Measurements from ENCODE around the gene TCF4. TPM values are rescaled to one million over a fixed set of nuclear protein-coding genes. Genes with fewer than 3 reads are reported as not detected.

Gene TCF4
- total and polyA plus RNA-seq, 2 experiments from 2014 or later, result 77.7 to 89.2 TPM

DNA sequence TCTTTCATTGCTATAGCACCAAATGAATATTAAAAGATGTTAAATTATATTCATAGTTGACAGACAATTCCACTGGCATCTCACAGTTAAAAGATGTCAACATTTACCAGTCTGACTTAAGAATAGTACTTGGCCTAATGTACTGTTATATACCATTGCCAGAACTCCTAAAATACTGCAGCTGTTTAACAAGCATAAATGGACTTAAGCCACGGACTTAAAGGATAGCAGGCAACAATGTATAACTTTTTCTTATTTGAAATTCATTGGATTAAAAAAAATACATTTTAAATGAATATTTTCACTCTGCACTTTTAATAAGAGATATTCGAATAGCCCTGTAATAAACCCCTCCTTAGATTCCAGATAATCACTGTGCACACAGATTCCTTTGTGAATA lies 3.8 kb downstream of the TCF4 start:
- Histone ChIP-seq H3F3A (replicated peaks; ENCODE audit: low read depth) (no peaks in the 10 kb centered on the region), H3K4me1 (ENCODE audit: insufficient read depth) (peaks cover 41% of the 10 kb centered on the region), H3K27me3 (ENCODE audit: insufficient read depth) (no peaks in the 10 kb centered on the region), H3K27ac (ENCODE audit: low read depth) (no peak overlapping the region), H3K4me2 (peak overlapping the region; percentile 28; the same call in 1 of the 2 replicates), H3K4me3 (no peak overlapping the region), H3K79me2 (replicated peaks; ENCODE audit: insufficient read depth) (peaks cover 76% of the 10 kb centered on the region), H3K36me3 (ENCODE audit: insufficient read depth) (no peaks in the 10 kb centered on the region), H4K20me1 (replicated peaks; ENCODE audit: insufficient read depth) (no peaks in the 10 kb centered on the region), H2AFZ (no peak overlapping the region), H3K9me2 (ENCODE audit: insufficient read depth) (no peaks in the 10 kb centered on the region)
- Mint-ChIP-seq H3K9me3 (no peaks in the 10 kb centered on the region; the same call in 2 of the 3 replicates), H3K4me3 (peak overlapping the region; percentile 64), H3K4me1 (peaks cover 66% of the 10 kb centered on the region), H3K27me3 (ENCODE audit: insufficient read depth, low read depth, poor library complexity) (peaks cover 2% of the 10 kb centered on the region), H3K36me3 (ENCODE audit: low read depth) (peaks cover 33% of the 10 kb centered on the region), H3K27ac (no peak overlapping the region)
- TF ChIP-seq ZNF331 (CRISPR knock-in tag; IDR thresholded peaks at IDR 0.05; ENCODE audit: low read depth), result no peak
- TF ChIP-seq POLR2AphosphoS5 (IDR thresholded peaks at IDR 0.05; ENCODE audit: low read depth), result no peak
- no peak for TF ChIP-seq STAT1 (IDR thresholded peaks at IDR 0.05; ENCODE audit: unreplicated experiment)
- TF ChIP-seq CREB1 (CRISPR knock-in tag; IDR thresholded peaks at IDR 0.05; ENCODE audit: low read depth), result no peak
- TF ChIP-seq, protein P1, sequence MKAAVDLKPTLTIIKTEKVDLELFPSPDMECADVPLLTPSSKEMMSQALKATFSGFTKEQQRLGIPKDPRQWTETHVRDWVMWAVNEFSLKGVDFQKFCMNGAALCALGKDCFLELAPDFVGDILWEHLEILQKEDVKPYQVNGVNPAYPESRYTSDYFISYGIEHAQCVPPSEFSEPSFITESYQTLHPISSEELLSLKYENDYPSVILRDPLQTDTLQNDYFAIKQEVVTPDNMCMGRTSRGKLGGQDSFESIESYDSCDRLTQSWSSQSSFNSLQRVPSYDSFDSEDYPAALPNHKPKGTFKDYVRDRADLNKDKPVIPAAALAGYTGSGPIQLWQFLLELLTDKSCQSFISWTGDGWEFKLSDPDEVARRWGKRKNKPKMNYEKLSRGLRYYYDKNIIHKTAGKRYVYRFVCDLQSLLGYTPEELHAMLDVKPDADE (IDR thresholded peaks at IDR 0.05), result no peak
- TF ChIP-seq, protein P2, sequence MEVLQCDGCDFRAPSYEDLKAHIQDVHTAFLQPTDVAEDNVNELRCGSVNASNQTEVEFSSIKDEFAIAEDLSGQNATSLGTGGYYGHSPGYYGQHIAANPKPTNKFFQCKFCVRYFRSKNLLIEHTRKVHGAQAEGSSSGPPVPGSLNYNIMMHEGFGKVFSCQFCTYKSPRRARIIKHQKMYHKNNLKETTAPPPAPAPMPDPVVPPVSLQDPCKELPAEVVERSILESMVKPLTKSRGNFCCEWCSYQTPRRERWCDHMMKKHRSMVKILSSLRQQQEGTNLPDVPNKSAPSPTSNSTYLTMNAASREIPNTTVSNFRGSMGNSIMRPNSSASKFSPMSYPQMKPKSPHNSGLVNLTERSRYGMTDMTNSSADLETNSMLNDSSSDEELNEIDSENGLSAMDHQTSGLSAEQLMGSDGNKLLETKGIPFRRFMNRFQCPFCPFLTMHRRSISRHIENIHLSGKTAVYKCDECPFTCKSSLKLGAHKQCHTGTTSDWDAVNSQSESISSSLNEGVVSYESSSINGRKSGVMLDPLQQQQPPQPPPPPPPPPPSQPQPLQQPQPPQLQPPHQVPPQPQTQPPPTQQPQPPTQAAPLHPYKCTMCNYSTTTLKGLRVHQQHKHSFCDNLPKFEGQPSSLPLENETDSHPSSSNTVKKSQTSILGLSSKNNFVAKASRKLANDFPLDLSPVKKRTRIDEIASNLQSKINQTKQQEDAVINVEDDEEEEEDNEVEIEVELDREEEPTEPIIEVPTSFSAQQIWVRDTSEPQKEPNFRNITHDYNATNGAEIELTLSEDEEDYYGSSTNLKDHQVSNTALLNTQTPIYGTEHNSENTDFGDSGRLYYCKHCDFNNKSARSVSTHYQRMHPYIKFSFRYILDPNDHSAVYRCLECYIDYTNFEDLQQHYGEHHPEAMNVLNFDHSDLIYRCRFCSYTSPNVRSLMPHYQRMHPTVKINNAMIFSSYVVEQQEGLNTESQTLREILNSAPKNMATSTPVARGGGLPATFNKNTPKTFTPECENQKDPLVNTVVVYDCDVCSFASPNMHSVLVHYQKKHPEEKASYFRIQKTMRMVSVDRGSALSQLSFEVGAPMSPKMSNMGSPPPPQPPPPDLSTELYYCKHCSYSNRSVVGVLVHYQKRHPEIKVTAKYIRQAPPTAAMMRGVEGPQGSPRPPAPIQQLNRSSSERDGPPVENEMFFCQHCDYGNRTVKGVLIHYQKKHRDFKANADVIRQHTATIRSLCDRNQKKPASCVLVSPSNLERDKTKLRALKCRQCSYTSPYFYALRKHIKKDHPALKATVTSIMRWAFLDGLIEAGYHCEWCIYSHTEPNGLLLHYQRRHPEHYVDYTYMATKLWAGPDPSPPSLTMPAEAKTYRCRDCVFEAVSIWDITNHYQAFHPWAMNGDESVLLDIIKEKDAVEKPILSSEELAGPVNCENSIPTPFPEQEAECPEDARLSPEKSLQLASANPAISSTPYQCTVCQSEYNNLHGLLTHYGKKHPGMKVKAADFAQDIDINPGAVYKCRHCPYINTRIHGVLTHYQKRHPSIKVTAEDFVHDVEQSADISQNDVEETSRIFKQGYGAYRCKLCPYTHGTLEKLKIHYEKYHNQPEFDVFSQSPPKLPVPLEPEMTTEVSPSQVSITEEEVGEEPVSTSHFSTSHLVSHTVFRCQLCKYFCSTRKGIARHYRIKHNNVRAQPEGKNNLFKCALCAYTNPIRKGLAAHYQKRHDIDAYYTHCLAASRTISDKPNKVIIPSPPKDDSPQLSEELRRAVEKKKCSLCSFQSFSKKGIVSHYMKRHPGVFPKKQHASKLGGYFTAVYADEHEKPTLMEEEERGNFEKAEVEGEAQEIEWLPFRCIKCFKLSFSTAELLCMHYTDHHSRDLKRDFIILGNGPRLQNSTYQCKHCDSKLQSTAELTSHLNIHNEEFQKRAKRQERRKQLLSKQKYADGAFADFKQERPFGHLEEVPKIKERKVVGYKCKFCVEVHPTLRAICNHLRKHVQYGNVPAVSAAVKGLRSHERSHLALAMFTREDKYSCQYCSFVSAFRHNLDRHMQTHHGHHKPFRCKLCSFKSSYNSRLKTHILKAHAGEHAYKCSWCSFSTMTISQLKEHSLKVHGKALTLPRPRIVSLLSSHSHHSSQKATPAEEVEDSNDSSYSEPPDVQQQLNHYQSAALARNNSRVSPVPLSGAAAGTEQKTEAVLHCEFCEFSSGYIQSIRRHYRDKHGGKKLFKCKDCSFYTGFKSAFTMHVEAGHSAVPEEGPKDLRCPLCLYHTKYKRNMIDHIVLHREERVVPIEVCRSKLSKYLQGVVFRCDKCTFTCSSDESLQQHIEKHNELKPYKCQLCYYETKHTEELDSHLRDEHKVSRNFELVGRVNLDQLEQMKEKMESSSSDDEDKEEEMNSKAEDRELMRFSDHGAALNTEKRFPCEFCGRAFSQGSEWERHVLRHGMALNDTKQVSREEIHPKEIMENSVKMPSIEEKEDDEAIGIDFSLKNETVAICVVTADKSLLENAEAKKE (CRISPR knock-in tag; IDR thresholded peaks at IDR 0.05), result no peak
- TF ChIP-seq ZNF114 (CRISPR knock-in tag; IDR thresholded peaks at IDR 0.05), result no peak
- no peak for TF ChIP-seq NANOG (IDR thresholded peaks at IDR 0.05; ENCODE audit: borderline replicate concordance)
- TF ChIP-seq, protein P3, sequence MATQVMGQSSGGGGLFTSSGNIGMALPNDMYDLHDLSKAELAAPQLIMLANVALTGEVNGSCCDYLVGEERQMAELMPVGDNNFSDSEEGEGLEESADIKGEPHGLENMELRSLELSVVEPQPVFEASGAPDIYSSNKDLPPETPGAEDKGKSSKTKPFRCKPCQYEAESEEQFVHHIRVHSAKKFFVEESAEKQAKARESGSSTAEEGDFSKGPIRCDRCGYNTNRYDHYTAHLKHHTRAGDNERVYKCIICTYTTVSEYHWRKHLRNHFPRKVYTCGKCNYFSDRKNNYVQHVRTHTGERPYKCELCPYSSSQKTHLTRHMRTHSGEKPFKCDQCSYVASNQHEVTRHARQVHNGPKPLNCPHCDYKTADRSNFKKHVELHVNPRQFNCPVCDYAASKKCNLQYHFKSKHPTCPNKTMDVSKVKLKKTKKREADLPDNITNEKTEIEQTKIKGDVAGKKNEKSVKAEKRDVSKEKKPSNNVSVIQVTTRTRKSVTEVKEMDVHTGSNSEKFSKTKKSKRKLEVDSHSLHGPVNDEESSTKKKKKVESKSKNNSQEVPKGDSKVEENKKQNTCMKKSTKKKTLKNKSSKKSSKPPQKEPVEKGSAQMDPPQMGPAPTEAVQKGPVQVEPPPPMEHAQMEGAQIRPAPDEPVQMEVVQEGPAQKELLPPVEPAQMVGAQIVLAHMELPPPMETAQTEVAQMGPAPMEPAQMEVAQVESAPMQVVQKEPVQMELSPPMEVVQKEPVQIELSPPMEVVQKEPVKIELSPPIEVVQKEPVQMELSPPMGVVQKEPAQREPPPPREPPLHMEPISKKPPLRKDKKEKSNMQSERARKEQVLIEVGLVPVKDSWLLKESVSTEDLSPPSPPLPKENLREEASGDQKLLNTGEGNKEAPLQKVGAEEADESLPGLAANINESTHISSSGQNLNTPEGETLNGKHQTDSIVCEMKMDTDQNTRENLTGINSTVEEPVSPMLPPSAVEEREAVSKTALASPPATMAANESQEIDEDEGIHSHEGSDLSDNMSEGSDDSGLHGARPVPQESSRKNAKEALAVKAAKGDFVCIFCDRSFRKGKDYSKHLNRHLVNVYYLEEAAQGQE (IDR thresholded peaks at IDR 0.05; ENCODE audit: unreplicated experiment), result no peak
- no peak for TF ChIP-seq EZH2phosphoT487 (IDR thresholded peaks at IDR 0.05; ENCODE audit: unreplicated experiment)
- no peak for TF ChIP-seq EZH2 (IDR thresholded peaks at IDR 0.05; ENCODE audit: low read depth, unreplicated experiment)
- TF ChIP-seq, protein P4, sequence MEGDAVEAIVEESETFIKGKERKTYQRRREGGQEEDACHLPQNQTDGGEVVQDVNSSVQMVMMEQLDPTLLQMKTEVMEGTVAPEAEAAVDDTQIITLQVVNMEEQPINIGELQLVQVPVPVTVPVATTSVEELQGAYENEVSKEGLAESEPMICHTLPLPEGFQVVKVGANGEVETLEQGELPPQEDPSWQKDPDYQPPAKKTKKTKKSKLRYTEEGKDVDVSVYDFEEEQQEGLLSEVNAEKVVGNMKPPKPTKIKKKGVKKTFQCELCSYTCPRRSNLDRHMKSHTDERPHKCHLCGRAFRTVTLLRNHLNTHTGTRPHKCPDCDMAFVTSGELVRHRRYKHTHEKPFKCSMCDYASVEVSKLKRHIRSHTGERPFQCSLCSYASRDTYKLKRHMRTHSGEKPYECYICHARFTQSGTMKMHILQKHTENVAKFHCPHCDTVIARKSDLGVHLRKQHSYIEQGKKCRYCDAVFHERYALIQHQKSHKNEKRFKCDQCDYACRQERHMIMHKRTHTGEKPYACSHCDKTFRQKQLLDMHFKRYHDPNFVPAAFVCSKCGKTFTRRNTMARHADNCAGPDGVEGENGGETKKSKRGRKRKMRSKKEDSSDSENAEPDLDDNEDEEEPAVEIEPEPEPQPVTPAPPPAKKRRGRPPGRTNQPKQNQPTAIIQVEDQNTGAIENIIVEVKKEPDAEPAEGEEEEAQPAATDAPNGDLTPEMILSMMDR (conservative IDR thresholded peaks at IDR 0.05; ENCODE audit: low read depth in 2 of 2), result no peak
- DNase-seq (ENCODE audit: low spot score) (no peak), ATAC-seq (no peak)

All from GM23338 (cell line).